HUDEP-2 (cell line): ENCODE measurements around the gene TYSND1.
"Not testable (repeated sequence)": the region's sequence is repeated elsewhere in the genome, so short reads cannot be mapped to it uniquely, and the experiment has no call there.

Experiments
- DNase-seq, 76 experiments: peaks; one replicate each; lab custom pipeline; 2025; ENCODE audit not compliant: unreplicated experiment in 76 of 76; lab: John Stamatoyannopoulos, UW

TYSND1 gene

DNA sequence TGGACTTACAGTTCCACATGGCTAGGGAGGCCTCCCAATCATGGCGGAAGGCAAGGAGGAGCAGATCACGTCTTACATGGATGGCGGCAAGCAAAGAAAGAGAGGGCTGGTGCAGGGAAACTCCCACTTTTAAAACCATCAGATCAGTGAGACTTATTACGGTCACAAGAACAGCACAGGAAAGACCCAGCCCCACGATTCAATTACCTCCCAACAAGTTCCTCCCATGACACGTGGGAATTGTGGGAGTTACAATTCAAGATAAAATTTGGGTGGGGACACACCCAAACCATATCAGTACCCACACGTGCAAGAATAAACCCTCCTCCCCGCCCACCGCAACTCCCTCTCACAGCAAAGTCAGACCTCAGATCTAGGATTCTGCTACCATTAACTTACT, 9.4 kb downstream of the TYSND1 start:
- peak in 74 of 76 experiments; percentile 7 to 92 (median 67) for DNase-seq

- DNase-seq, result no peak
Measured at GRCh38 chr10:70135684-70136083, 10.8 kb downstream of the TYSND1 start.

GRCh38 chr10:70135046-70135445, 11.5 kb downstream of the TYSND1 start:
- DNase-seq, result no peak

GRCh38 chr10:70132098-70133029, 14.1 kb downstream of the TYSND1 start, which contains the start of gene AIFM2:
Gene AIFM2 (minus strand): TSS chr10:70132825. CDS start chr10:70124084, 8,741 bp downstream.
- peak in 53 of 76 experiments; percentile 15 to 68 (median 43) for DNase-seq

- DNase-seq, result no peak
Measured at GRCh38 chr10:70131560-70131937, 15.0 kb downstream of the TYSND1 start.

GRCh38 chr10:70130878-70131559, 15.5 kb downstream of the TYSND1 start:
- no peak for DNase-seq

DNA sequence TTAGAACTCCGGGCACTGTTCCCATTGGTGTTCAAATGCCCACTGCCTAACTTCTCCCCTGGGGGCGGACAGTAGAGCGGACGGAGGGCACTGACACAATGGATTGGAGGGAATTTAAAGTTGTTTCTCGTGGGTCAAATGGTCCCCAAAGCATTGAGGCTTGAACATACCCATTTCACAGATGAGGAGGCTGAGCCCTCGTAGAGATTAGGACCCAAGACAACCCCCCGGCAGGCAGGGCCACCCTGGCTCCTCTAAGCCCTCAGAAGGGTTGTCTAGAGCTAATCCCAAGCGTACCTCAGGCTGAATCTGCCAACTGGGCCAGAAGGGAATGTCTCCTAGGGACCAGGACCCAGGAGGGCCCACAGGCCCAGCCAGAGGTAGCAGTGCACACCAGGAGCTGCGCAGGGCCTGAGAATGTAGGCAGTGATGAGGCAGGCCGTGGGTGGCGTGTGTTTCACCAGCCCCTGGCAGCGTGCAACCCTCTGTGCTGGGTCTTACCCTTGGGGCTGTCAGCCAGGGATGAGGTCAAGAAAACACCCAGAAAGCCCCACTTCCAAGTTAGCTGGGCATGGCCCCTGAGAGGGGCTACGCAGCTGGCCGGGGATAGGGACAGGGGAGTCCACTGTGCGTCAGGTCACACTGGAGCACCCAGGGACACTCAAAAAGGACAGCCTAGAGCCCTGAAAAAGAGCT, 19.7 kb downstream of the TYSND1 start:
- no peak for DNase-seq

GRCh38 chr10:70125918-70126552, 20.5 kb downstream of the TYSND1 start:
- DNase-seq, result no peak

- no peak for DNase-seq
Measured at GRCh38 chr10:70124918-70125317, 21.6 kb downstream of the TYSND1 start.

DNA sequence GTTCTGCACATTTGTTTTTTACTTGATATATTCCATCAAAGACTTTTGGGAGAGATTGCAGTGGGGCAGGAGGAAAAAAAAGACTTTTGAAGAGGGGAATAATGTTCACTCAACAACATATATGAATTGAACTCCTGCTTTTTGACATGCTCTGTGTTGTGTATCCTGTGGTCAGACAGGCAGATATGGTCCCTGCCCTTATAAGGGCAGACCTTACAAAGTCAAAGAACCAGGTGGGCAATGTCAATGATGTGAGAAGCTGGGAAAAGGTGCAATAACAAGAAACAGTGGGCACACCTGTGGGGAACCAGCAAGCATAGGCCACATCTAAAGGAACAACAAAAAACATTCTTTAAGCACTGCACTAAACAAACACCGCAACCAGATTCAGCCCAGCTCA, 22.1 kb downstream of the TYSND1 start:
- no peak for DNase-seq

GRCh38 chr10:70123817-70124216, 22.7 kb downstream of the TYSND1 start:
- no peak for DNase-seq

- DNase-seq, result not testable (repeated sequence)
Measured at GRCh38 chr10:70123166-70123565, 23.3 kb downstream of the TYSND1 start.

DNA sequence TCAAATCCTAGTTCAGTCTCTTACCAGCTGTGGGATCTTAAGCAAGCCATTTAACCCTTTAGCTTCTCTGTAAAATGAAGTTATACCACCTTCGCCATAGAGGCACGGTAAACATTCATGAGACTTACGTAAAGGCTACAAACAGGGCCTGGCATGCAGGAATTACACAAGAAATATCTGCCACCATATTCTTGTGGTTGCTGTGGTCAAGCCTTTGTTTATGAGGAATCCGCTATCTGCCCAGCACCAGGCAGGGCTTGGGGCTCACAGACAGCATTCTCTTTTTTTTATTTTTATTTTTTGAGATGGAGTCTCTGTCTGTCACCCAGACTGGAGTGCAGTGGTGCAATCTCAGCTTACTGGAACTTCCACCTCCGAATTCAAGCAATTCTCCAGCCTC, 23.8 kb downstream of the TYSND1 start:
- no peak for DNase-seq

DNA sequence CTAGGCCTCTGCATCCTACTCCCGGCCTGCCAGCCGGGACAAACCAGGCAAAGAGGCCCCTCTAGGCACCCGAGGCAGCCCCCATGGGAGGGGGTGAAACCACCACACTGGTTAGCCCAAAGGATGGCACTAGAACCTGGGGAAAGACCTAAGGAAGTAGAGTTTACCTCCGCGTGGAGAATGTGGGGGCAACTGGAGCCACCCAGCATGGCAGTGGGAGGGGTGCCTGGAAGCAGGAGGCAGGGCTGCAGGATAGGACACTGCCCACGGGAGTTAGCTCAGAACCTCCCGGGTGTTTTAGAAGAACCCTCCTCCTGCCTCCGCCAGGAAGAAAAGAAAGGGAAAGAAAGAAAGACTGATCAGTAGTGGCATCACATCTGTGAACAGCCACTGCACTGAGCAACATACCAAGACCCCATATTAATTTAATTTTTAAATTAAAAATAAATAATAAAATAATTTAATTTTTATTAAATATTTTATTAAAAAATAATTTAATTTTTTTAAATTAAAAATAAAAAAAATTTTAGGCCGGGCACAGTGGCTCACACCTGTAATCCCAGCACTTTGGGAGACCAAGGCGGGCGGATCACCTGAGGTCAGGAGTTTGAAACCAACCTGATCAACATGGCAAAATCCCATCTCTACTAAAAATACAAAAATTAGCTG, 25.1 kb downstream of the TYSND1 start:
- DNase-seq, result no peak

DNA sequence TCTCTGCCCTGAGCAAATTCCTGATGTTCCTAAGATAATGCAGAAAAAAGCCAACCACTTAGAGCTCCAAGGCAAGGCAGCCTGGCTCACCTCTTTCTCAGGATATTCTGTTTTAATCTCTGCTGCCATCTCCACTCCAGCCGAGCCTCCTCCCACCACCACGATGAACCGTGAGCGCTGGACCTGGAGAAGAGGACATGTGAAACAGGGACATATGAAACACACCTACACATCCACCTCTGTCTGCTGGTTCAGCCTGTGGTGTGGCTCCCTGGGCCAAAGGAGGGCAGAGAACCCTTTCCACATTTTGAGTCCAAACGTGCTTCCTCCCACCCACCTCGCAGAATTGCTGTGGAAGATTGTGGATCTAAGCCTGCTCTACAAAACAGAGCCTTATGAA, 26.1 kb downstream of the TYSND1 start:
- no peak for DNase-seq

DNA sequence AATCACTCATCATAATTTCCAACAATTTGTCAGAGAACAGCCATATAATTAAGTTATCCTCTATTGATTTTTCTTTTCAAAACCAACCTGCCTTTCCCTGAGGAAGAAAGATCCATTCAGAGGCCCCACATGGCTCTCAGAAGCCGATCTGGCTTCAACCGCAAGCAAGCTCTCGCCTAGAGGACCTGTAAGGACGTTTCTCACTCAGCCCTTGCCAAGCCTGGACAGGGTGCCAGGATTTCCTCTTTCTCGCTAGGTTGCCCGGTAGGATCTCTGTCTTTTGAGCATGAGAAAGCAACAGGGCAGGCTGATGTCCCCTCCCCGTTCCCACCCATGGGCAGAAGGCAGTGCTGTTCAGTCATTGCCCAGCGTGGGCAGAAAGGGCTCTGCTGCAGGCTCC, 26.9 kb downstream of the TYSND1 start:
- DNase-seq, result no peak

DNA sequence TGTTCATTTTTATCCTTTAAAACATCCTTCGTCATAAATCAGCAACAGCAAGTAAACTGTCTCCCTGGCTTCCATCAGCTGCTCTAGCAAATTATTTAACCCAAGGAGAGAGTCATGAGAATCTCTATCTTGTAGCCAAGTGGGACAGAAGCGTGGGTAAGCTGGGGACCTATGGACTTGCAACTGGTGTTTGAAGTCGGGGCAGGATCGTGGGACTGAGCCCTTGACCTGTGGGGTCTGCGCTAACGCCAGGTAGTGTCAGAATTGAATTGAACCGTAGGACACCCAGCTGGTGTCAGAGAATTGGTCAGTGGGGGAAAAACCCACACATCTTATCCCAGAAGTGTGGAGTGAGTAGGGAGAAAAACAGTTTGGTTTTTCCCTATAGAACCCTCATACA, 27.3 kb downstream of the TYSND1 start:
- DNase-seq, result no peak

- no peak for DNase-seq
Measured at GRCh38 chr10:70118196-70118595, 28.3 kb downstream of the TYSND1 start.

GRCh38 chr10:70117646-70118045, 28.9 kb downstream of the TYSND1 start:
- DNase-seq, result no peak
